D721Med (cell line): Measurements from ENCODE around the gene TEX19.

ENCODE experiments used
- DNase-seq: peaks from one replicate; pipeline ENCODE4 v3.0.0; 2011; ENCODE audit warnings: low spot score; ENCODE audit not compliant: insufficient read length
- FAIRE-seq: peaks from 2 replicates; lab custom pipeline; 2011; peaks lifted over from hg19 to GRCh38; lab: Jason Lieb, UNC
- TF ChIP-seq, protein P1 (sequence below): IDR thresholded peaks from 2 replicates; pipeline ENCODE4 v1.5.1; 2012; ENCODE audit warnings: mild to moderate bottlenecking, control low read depth; ENCODE audit not compliant: insufficient read depth; ENCODE audit errors: missing control alignments

TEX19 gene

DNA sequence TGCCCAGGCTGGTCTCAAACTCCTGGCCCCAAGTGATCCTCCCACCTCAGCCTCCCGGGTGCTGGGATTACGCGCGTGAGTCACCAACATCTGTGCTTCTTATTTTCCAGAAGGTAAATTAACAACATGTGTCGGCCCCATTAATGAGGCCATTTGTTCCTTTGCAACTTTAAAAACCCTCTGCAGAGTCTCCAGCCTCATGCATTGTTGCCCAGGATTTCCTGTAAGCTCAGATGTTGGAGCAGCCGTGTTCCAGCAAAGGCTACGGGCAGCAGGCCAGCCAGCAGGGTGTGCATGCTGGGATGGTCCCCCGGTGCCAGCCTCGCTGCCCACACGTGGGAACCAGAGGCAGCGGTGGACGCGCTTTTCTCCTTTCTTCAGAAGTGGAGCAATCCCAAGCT lies 40.0 kb downstream of the TEX19 start:
- DNase-seq = no peak
- no peak for FAIRE-seq

GRCh38 chr17:82399601-82400101 lies 40.6 kb downstream of the TEX19 start:
- TF ChIP-seq, protein P1, sequence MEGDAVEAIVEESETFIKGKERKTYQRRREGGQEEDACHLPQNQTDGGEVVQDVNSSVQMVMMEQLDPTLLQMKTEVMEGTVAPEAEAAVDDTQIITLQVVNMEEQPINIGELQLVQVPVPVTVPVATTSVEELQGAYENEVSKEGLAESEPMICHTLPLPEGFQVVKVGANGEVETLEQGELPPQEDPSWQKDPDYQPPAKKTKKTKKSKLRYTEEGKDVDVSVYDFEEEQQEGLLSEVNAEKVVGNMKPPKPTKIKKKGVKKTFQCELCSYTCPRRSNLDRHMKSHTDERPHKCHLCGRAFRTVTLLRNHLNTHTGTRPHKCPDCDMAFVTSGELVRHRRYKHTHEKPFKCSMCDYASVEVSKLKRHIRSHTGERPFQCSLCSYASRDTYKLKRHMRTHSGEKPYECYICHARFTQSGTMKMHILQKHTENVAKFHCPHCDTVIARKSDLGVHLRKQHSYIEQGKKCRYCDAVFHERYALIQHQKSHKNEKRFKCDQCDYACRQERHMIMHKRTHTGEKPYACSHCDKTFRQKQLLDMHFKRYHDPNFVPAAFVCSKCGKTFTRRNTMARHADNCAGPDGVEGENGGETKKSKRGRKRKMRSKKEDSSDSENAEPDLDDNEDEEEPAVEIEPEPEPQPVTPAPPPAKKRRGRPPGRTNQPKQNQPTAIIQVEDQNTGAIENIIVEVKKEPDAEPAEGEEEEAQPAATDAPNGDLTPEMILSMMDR = no peak
- DNase-seq = no peak
- no peak for FAIRE-seq

More for the DNA sequence above, 40.0 kb downstream of the TEX19 start:
- TF ChIP-seq, protein P1 = no peak

- DNase-seq = no peak
- no peak for FAIRE-seq
- TF ChIP-seq, protein P1 = no peak
Observed at GRCh38 chr17:82400206-82400605, 41.2 kb downstream of the TEX19 start.

DNA sequence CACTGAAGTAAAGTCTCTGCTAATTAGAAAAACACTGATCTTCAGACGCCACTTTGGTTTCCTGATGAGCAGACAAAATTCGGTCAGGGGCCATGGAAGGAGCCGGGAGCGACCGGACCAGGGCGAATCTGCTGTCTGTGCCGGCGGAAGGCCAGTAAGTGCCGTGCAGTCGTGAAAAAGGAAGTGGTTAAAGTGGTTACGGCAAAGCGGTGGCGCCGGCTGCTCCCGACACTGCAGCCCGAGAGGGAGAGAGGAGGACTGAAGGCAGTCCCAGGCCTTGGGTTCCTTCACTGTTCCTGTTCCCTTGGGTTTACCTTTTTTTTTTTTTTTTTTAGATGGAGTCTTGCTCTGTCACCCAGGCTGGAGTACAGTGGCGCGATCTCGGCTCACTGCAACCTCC lies 41.8 kb downstream of the TEX19 start:
- DNase-seq (no peak), FAIRE-seq (no peak)
- TF ChIP-seq, protein P1 = no peak

DNA sequence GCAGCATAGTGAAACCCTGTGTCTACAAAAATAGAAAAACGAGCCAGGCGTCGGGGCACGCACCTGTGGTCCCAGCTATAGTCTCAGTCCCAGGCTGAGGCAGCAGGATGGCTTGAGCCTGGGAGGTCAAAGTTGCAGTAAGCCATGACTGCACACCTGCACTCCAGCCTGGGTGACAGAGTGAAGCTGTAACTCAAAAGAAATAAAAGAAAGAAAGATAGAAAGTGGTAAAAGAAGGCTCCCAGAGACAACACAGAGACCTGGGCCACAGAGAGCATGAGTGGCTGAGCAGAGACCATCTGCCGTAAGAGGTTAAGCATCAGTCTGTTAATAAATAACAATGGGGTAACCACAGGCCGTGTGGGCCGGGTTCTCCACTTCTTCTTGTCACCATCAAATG lies 43.8 kb downstream of the TEX19 start:
- DNase-seq = no peak
- FAIRE-seq = no peak
- TF ChIP-seq, protein P1 = no peak

GRCh38 chr17:82403662-82404660 lies 44.9 kb downstream of the TEX19 start:
- no peak for FAIRE-seq
- TF ChIP-seq, protein P1 = no peak
- DNase-seq = no peak

GRCh38 chr17:82405051-82405450 lies 46.0 kb downstream of the TEX19 start:
- TF ChIP-seq, protein P1 = no peak
- FAIRE-seq = no peak
- no peak for DNase-seq
